ENCODE data around the gene ARRB2.

DNA sequence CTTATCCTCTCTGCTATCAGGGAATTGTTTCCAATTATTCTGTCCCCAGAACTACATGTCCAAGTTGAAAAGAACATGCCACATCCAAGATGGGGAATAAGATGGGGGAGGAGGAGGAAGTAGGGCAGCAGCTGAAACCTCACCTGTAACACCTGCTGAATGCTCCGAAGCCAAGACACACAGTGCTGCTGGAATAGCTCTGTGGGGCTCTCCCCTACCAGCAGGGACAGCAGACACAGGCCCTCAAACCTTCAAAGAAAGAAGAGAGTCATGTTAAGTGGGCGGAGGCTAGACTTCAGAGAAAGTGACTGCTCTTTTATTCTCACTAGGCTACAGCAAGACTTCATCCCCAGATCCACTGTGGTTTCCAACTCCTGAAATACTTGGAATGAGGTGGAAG, 19.7 kb upstream of the ARRB2 start:
- TF ChIP-seq, protein P1, sequence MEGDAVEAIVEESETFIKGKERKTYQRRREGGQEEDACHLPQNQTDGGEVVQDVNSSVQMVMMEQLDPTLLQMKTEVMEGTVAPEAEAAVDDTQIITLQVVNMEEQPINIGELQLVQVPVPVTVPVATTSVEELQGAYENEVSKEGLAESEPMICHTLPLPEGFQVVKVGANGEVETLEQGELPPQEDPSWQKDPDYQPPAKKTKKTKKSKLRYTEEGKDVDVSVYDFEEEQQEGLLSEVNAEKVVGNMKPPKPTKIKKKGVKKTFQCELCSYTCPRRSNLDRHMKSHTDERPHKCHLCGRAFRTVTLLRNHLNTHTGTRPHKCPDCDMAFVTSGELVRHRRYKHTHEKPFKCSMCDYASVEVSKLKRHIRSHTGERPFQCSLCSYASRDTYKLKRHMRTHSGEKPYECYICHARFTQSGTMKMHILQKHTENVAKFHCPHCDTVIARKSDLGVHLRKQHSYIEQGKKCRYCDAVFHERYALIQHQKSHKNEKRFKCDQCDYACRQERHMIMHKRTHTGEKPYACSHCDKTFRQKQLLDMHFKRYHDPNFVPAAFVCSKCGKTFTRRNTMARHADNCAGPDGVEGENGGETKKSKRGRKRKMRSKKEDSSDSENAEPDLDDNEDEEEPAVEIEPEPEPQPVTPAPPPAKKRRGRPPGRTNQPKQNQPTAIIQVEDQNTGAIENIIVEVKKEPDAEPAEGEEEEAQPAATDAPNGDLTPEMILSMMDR (IDR thresholded peaks at IDR 0.05): no peak
- TF ChIP-seq ZFX (IDR thresholded peaks at IDR 0.05; ENCODE audit: borderline replicate concordance): no peak

All from 22Rv1 (cell line).